ENCODE results near the gene PPP3R1. TPM values are rescaled to one million over a fixed set of nuclear protein-coding genes. Genes with fewer than 3 reads are reported as not detected.
A peak's percentile ranks its signal among the peaks of the same experiment; 100 is the strongest.

The PPP3R1 gene
- total RNA-seq, 1 experiment from 2014 or later = 83.8 TPM

GRCh38 chr2:68256093-68256450 is 3.7 kb upstream of the PPP3R1 start:
- H3K9me3 ChIP-seq (ENCODE audit: low read depth, low read length, poor library complexity, severe bottlenecking) = no peaks in the 10 kb centered on the region
- H3K27ac ChIP-seq (ENCODE audit: low read depth, low read length, poor library complexity, severe bottlenecking) = no peak overlapping the region
- H3K4me1 ChIP-seq (ENCODE audit: insufficient read depth, low read length, poor library complexity, severe bottlenecking) = no peaks in the 10 kb centered on the region
- no peaks in the 10 kb centered on the region for H3K27me3 ChIP-seq (replicated peaks; ENCODE audit: insufficient read depth, low read depth, low read length, poor library complexity)
- no peak for DNase-seq (ENCODE audit: low spot score)
- intact Hi-C loops (cut with micrococcal nuclease; ENCODE audit: unreplicated experiment) = no loop called here
- H3K36me3 ChIP-seq (ENCODE audit: insufficient read depth, low read length, poor library complexity, severe bottlenecking) = no peaks in the 10 kb centered on the region
- TF ChIP-seq EZH2 (IDR thresholded peaks at IDR 0.05; ENCODE audit: borderline replicate concordance, low read depth, low read length, poor library complexity, severe bottlenecking) (no peak), CTCF (conservative IDR thresholded peaks at IDR 0.05; ENCODE audit: low read depth, low read length) (no peak)
- ChIA-PET CTCF (no interaction called here), POLR2A (ENCODE audit: low non-redundant PET) (no interaction called here)
- no peak overlapping the region for H3K4me3 ChIP-seq (ENCODE audit: low read depth, low read length, poor library complexity, severe bottlenecking)
- BruUV-seq (replicated peaks) = no TSS peak

GRCh38 chr2:68253219-68254068 is 1.1 kb upstream of the PPP3R1 start:
- TF ChIP-seq EZH2 (IDR thresholded peaks at IDR 0.05; ENCODE audit: borderline replicate concordance, low read depth, low read length, poor library complexity, severe bottlenecking) (no peak), CTCF (conservative IDR thresholded peaks at IDR 0.05; ENCODE audit: low read depth, low read length) (no peak)
- CTCF ChIA-PET = interaction anchor here (1.0 kb wide), 1 partner anchor 29 kb away, joined by 4 read pairs; no protein-coding TSS in a partner anchor
- H3K4me3 ChIP-seq (ENCODE audit: low read depth, low read length, poor library complexity, severe bottlenecking) = peak overlapping the region; percentile 68
- H3K27ac ChIP-seq (ENCODE audit: low read depth, low read length, poor library complexity, severe bottlenecking) = peak overlapping the region; percentile 79
- peak; percentile 33 for DNase-seq (ENCODE audit: low spot score)
- H3K9me3 ChIP-seq (ENCODE audit: low read depth, low read length, poor library complexity, severe bottlenecking) = no peaks in the 10 kb centered on the region
- no peaks in the 10 kb centered on the region for H3K27me3 ChIP-seq (replicated peaks; ENCODE audit: insufficient read depth, low read depth, low read length, poor library complexity)
- peaks cover 20% of the 10 kb centered on the region for H3K4me1 ChIP-seq (ENCODE audit: insufficient read depth, low read length, poor library complexity, severe bottlenecking)
- H3K36me3 ChIP-seq (ENCODE audit: insufficient read depth, low read length, poor library complexity, severe bottlenecking) = peaks cover 3% of the 10 kb centered on the region
- TSS peak; percentile 79 for BruUV-seq (replicated peaks)
- intact Hi-C loops (cut with micrococcal nuclease; ENCODE audit: unreplicated experiment) = loop anchor here (5.0 kb wide), 1 partner anchor 56 kb away; no protein-coding TSS in a partner anchor
- POLR2A ChIA-PET (ENCODE audit: low non-redundant PET) = interaction anchor here (0.6 kb wide), 1 partner anchor 34 kb away, joined by 4 read pairs; no protein-coding TSS in a partner anchor

GRCh38 chr2:68251855-68252399 is 405 bp downstream of the PPP3R1 start:
- intact Hi-C loops (cut with micrococcal nuclease; ENCODE audit: unreplicated experiment) = loop anchor here (5.0 kb wide), 1 partner anchor 55 kb away; no protein-coding TSS in a partner anchor
- peak overlapping the region; percentile 79 for H3K27ac ChIP-seq (ENCODE audit: low read depth, low read length, poor library complexity, severe bottlenecking)
- no peak for TF ChIP-seq CTCF (conservative IDR thresholded peaks at IDR 0.05; ENCODE audit: low read depth, low read length)
- no peak for DNase-seq (ENCODE audit: low spot score)
- no peaks in the 10 kb centered on the region for H3K27me3 ChIP-seq (replicated peaks; ENCODE audit: insufficient read depth, low read depth, low read length, poor library complexity)
- peaks cover 3% of the 10 kb centered on the region for H3K36me3 ChIP-seq (ENCODE audit: insufficient read depth, low read length, poor library complexity, severe bottlenecking)
- ChIA-PET POLR2A (ENCODE audit: low non-redundant PET) (interaction anchor here (0.6 kb wide), 1 partner anchor 202 kb away, joined by 4 read pairs; no protein-coding TSS in a partner anchor), CTCF (interaction anchor here (1.0 kb wide), 1 partner anchor 56 kb away, joined by 3 read pairs; no protein-coding TSS in a partner anchor)
- no TSS peak for BruUV-seq (replicated peaks)
- H3K9me3 ChIP-seq (ENCODE audit: low read depth, low read length, poor library complexity, severe bottlenecking) = no peaks in the 10 kb centered on the region
- H3K4me1 ChIP-seq (ENCODE audit: insufficient read depth, low read length, poor library complexity, severe bottlenecking) = peaks cover 30% of the 10 kb centered on the region
- H3K4me3 ChIP-seq (ENCODE audit: low read depth, low read length, poor library complexity, severe bottlenecking) = peak overlapping the region; percentile 68
